Left renal cortex interstitium (tissue), 4 donors: ENCODE measurements around the gene SPTBN5. TPM values are rescaled to one million over a fixed set of nuclear protein-coding genes. Genes with fewer than 3 reads are reported as not detected.

Experiments used
- DNase-seq, 4 donors: peaks; one replicate each; pipeline ENCODE4 v3.0.0-alpha.2; 2013; ENCODE audit warnings: low read depth in 4 of 4, low spot score in 2 of 4, missing footprints in 1 of 4
- polyA plus RNA-seq, 4 donors: library from polyadenylated mRNA; unstranded; fragments of 120-200 nt; gene quantifications; one replicate each; pipeline ENCODE4 v1.2.1, GENCODE V29; 2013; ENCODE audit not compliant: insufficient read length in 4 of 4

Gene SPTBN5
- 1 to 10 TPM; 2.2 to 4.9 (median 3.0) TPM for polyA plus RNA-seq

DNA sequence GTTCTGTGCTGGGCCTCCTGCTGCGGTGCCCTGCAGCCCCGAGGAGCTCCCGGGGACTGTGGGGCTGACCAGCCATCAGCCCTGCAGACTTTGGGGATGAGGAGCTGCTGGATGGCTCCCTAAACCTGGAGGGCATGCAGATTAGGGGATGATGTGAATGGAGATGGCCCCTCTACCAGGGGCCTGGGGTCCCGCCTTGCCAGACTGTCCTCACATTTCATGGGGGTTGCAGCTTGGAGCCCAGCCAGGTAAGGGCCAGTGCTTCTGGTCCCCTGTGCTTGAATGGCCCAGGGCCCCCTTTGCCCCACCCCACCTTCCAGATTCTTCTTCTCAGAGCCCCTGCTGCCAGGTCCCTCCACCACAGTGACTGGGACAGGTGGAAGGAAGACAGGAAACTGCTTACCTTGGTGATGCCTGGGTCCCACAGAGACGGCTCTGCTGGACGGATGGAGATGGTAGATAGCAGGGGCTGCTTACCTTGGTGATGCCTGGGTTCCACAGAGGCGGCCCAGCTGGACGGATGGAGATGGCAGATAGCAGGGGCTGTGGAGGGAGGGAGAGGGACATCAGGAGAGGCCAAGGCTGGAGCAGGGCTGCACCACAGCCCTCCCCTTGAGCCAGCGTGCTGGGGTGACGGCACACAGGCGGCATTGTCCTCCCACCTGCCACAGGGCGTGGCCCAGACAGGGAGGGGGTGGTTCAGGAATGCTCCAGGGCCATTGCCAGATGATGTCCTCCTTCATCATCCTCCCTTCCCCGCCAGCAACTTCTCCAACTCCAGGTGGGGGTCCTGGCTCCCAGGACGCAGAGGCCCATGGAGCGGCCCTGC lies at the start of gene SPTBN5:
SPTBN5 (minus strand) TSS at position 632 of the 829 bp plus-strand sequence; CDS start at position 76, 556 bp downstream.
- no peak for DNase-seq

DNA sequence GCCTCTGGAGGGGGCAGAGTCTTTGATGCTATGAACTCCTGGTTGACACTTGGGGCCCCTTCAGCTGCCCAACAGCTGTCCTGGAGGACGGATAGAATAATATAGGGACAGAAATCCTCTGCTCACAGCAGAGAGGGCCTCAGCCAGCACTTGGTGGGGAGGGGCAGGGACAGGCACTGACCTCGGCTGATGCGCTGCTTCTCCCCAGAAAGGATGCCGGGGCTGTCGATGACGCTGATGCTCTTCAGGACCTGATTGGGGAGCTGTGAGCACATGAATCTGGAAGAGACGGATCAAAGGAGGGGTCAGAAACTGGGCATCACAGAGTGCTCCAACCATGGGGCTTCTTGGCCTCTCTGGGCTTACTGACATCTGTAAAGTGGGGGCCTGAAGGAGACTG lies 49.0 kb upstream of the SPTBN5 start:
- DNase-seq, result no peak

- no peak for DNase-seq
These were observed 48.0 kb upstream of the SPTBN5 start for GRCh38 chr15:41941644-41942415.

GRCh38 chr15:41940441-41940857 lies 46.6 kb upstream of the SPTBN5 start:
- no peak for DNase-seq

- no peak for DNase-seq
These were observed 46.1 kb upstream of the SPTBN5 start for GRCh38 chr15:41939986-41940385.

- no peak for DNase-seq
These were observed 43.7 kb upstream of the SPTBN5 start for GRCh38 chr15:41937568-41937923.

DNA sequence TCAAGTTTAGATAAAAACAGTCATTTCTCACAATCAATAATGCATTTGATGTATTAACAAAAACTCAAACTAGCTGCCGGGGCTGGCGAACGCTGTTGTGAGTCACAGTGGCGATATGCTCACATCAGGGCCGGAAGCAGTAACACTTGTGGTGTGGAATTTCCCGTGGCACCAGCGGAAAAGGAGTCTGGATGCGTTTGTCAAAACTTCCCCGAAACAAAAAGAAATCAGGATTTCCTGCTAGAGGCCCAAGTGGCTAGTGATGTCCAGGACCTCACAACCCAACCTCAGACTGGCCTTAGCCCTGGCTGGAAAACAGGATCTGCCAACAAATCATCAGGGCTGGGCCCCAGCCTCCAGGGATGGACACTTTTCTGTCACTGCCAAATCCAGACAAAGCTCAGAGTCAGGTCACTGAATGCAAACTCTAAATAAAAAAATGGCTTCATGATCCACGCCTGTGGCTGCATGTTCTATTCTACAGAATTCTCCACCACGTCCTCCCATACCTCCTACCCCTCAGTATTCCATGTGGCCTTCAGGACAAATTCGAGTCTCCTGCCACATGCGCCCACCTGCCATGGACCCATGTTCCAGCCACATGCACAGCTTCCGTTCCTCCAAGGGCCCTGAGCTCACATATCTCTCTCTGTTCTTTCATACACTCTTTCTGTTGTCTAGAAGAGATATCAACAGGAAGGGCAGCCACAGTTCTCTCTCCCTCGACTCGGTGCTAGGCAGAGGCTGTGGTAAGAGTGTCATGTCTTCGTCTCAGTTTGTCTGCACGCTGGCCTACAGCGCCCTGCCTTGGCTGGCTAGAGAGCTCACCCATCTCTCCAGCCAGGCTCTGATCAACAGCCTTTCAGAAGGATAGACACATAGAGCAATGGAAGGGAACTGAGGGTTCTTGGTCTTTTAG lies 43.1 kb upstream of the SPTBN5 start:
- no peak for DNase-seq

- DNase-seq, result no peak
These were observed 42.3 kb upstream of the SPTBN5 start for GRCh38 chr15:41936155-41936554.

DNA sequence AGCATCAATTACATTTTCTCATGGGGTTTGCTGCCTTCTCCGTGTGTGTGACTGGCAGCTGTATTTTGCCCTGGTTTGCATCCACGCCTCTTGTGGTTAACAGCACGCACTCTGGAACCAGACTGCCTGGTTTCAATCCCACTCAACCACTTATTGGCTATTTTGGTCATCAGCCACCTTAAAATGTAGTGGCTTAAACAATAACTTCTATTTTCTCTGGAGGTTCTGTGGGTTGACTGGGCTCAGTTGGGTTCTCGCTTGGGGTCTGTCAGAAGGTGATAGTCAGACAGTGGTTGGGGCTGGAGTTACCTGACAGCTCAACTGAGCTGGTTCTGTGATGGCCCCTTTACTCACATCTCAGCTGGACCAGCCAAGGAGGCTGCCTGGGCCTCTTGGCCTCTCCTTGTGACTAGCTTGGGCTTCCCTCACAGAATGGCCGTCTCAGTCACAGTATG lies 41.7 kb upstream of the SPTBN5 start:
- DNase-seq, result no peak

GRCh38 chr15:41934843-41935242 lies 41.0 kb upstream of the SPTBN5 start:
- DNase-seq, result no peak

DNA sequence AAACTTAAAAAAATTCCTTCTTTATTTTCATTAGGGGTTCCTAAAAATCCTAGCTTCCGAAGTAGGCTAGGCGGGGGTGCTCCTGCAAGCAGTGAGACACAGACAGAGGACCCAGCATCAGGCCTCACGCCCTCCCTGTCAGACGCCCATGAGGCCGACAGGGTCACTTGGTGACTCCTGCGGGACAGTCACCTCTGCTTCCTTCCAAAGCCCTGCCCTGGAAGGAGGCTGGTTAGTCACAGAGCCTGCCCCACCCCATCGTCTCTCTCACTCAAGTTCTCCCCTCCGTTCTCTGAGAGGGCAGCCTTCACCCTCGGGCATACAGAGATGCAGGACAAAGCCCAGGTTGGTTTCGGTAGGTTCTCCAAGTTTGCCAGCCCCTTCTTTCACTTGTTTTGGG lies 39.9 kb upstream of the SPTBN5 start:
- DNase-seq, result no peak

- DNase-seq, result no peak
These were observed 39.5 kb upstream of the SPTBN5 start for GRCh38 chr15:41933326-41933725.

DNA sequence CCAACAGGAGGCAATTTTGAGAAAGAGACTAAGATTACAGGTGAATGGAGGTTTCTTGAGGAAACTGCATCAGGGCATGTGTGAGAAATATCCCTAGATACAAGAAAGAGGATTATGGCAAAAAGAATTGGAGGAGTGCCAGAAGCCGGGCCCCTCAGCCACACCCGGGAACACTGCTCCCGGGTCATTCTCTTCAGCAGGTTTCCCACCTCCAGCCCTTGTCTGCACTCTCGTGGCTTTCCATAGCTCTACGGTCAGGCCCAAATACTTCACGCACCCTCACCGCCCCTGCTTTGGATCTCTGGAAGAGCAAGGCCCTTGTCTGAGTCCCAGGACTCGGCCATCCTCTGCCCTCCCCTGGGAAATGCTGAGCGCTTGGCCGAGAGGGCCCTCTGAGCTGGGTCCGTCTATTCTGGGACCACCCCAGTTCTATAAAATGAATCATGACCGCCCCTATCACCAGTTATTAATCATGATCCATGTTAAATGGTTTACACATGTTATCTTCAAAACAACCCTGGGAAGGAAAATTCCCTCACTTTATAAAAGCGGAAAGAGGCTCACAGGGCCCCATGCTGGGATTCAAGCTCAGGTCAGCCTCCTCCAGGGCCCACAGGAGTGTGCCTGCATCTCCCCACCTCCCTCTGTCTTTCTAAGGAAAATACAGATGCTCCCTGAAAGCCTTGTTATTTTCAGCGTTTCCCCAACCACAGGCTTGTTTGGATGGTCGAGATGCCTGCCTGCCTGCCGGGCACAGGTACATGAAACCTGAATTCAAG lies 38.8 kb upstream of the SPTBN5 start:
- DNase-seq, result no peak

- DNase-seq, result no peak
These were observed 38.2 kb upstream of the SPTBN5 start for GRCh38 chr15:41932101-41932500.

GRCh38 chr15:41930867-41931222 lies 37.0 kb upstream of the SPTBN5 start:
- no peak for DNase-seq

DNA sequence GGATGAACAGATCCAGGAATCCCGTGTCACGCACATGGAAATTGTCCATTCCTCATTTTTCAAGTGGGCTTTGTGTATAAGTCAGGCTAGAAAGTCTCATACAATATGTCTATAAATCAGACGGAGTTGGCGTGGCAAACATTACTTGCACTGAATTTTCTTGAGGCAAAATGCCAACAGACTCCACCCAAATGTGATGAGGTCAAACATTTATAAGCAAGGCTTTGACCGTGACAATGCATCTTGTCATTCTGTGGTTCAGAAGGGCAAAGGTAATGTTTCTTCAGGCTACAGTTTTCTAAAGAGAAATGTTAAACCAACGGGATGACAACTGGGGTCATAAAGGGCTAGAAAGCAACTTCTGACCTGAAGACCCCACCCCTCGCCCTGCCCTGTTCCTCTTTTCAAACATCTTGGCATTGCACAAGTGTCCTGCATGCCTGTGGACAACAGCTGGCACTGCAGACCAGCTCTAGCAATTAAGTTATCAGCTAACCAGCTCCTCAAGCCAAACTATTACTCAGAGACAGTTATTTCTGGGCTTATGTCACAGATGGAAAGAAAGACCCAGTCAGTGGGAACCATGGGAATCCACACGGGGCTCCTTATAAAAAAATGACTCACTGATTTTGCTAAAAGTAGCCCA lies 36.5 kb upstream of the SPTBN5 start:
- no peak for DNase-seq

DNA sequence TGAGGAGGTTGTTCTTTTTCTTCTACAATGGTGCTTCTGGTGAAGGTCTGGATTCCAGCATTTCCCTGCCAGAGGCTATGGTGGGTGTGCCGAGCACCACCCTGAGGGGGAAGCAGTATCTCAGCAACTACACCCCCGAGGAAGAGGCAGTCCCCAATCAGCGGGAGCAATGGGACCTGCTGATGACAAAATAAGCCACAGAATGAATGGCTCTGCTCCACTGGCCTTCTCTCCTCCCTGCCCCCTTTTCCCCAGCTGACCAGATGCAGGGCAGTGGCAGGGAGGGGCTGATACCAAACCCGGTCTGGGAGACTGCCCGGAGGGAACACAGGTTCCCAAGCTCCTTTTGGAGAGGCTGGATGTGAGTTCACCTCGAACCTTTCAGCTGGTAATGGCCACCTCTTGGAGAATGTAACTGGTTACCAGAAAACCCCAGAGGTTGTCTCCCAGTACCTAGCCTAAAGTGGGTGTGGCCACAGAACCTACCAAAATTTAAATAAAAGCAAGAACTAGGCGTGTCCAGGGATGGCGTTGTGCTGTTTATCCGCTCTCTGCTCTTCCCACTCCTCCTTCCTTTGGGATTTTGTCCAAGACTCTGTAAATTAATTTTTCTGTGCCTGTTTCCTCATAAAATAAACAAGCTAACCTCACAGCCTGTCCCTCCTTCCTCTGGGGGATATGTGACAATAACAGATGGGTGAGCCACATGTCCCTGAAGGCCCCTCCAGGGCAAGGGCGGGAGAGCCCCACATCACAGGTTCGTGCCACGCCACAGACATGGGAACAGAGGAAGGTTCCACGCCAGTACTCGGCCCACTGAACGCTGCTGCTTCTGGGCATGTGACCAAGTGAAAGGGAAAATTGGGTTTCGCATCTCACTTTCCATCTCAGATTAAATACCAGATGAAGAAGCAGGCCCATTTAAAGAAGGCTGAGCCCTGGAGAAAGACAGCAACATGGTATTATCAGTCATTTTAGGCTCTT lies 35.1 kb upstream of the SPTBN5 start:
- DNase-seq, result no peak

- no peak for DNase-seq
These were observed 34.2 kb upstream of the SPTBN5 start for GRCh38 chr15:41928100-41928499.
